ENCODE data around the gene MSANTD3. TPM values are rescaled to one million over a fixed set of nuclear protein-coding genes. Genes with fewer than 3 reads are reported as not detected.
"Not testable (repeated sequence)": the region's sequence is repeated elsewhere in the genome, so short reads cannot be mapped to it uniquely, and the experiment has no call there.

Gene MSANTD3
- total and polyA plus RNA-seq, 3 donors from 2014 or later, result 11.5 to 24.9 (median 16.9) TPM

- intact Hi-C loops (cut with DNase I; ENCODE audit: low total_unique reads), result no loop called here
- no peak for DNase-seq
- no peak overlapping the region for H3K4me3 ChIP-seq
- no peak overlapping the region for H3K27ac ChIP-seq
- WGBS, 2 donors, result 90 to 94% methylated on average over 3 of the region's 3 CpGs
- H3K36me3 ChIP-seq (ENCODE audit: low read depth, missing control alignments), result no peaks in the 10 kb centered on the region
- TF ChIP-seq CTCF (IDR thresholded peaks at IDR 0.05) (no peak), POLR2A (IDR thresholded peaks at IDR 0.05) (no peak)
- H3K4me1 ChIP-seq, result peaks cover 6% of the 10 kb centered on the region
- no peaks in the 10 kb centered on the region for H3K27me3 ChIP-seq
- H3K9me3 ChIP-seq, result no peaks in the 10 kb centered on the region
Observed at GRCh38 chr9:100432736-100433135, 5.8 kb downstream of the MSANTD3 start.

GRCh38 chr9:100436571-100436970, 9.6 kb downstream of the MSANTD3 start:
- WGBS, 2 donors, result 85 to 90% methylated on average over 7 of the region's 7 CpGs
- TF ChIP-seq POLR2A (IDR thresholded peaks at IDR 0.05) (no peak), CTCF (IDR thresholded peaks at IDR 0.05) (no peak)
- intact Hi-C loops (cut with DNase I; ENCODE audit: low total_unique reads), result no loop called here

GRCh38 chr9:100437860-100438805, 11.2 kb downstream of the MSANTD3 start:
- 81 to 83% methylated on average over 1 of the region's 1 CpG for WGBS, 2 donors
- H3K4me1 ChIP-seq, result no peaks in the 10 kb centered on the region
- intact Hi-C loops (cut with DNase I; ENCODE audit: low total_unique reads), result no loop called here

More at GRCh38 chr9:100436571-100436970, 9.6 kb downstream of the MSANTD3 start:
- H3K9me3 ChIP-seq, result no peaks in the 10 kb centered on the region
- H3K27me3 ChIP-seq, result no peaks in the 10 kb centered on the region
- H3K27ac ChIP-seq, result no peak overlapping the region
- DNase-seq, result no peak
- H3K36me3 ChIP-seq (ENCODE audit: low read depth, missing control alignments), result no peaks in the 10 kb centered on the region
- no peak overlapping the region for H3K4me3 ChIP-seq
- no peaks in the 10 kb centered on the region for H3K4me1 ChIP-seq

GRCh38 chr9:100440071-100440470, 13.1 kb downstream of the MSANTD3 start:
- DNase-seq, result no peak
- Histone ChIP-seq H3K27me3 (no peaks in the 10 kb centered on the region), H3K36me3 (ENCODE audit: low read depth, missing control alignments) (no peaks in the 10 kb centered on the region), H3K4me1 (no peaks in the 10 kb centered on the region), H3K27ac (no peak overlapping the region), H3K4me3 (no peak overlapping the region), H3K9me3 (no peaks in the 10 kb centered on the region)
- 93 to 98% methylated on average over 3 of the region's 3 CpGs for WGBS, 2 donors
- TF ChIP-seq CTCF (IDR thresholded peaks at IDR 0.05) (no peak), POLR2A (IDR thresholded peaks at IDR 0.05) (no peak)
- intact Hi-C loops (cut with DNase I; ENCODE audit: low total_unique reads), result no loop called here

More at GRCh38 chr9:100437860-100438805, 11.2 kb downstream of the MSANTD3 start:
- H3K36me3 ChIP-seq (ENCODE audit: low read depth, missing control alignments), result no peaks in the 10 kb centered on the region
- TF ChIP-seq CTCF (IDR thresholded peaks at IDR 0.05) (peak; percentile 85 to 99 (median 85)), POLR2A (IDR thresholded peaks at IDR 0.05) (no peak)
- DNase-seq, result peak; percentile 85
- no peaks in the 10 kb centered on the region for H3K9me3 ChIP-seq
- H3K4me3 ChIP-seq, result no peak overlapping the region
- H3K27me3 ChIP-seq, result no peaks in the 10 kb centered on the region
- no peak overlapping the region for H3K27ac ChIP-seq

- H3K27me3 ChIP-seq; H3K4me1 ChIP-seq; DNase-seq; H3K4me3 ChIP-seq; H3K27ac ChIP-seq; H3K36me3 ChIP-seq (ENCODE audit: low read depth, missing control alignments); H3K9me3 ChIP-seq; intact Hi-C loops (cut with DNase I; ENCODE audit: low total_unique reads): not testable (repeated sequence)
- WGBS, 2 donors, result 88 to 94% methylated on average over 5 of the region's 5 CpGs
Observed at GRCh38 chr9:100440487-100440886, 13.5 kb downstream of the MSANTD3 start.
